ENCODE data around the gene ADRA2C. TPM values are rescaled to one million over a fixed set of nuclear protein-coding genes. Genes with fewer than 3 reads are reported as not detected.

ADRA2C gene
- total RNA-seq, 1 experiment from 2014 or later: 8.6 TPM

GRCh38 chr4:3808597-3808996 is 42.4 kb downstream of the ADRA2C start:
- Histone ChIP-seq H3K79me2 (ENCODE audit: insufficient read depth, low read length) (no peaks in the 10 kb centered on the region), H3K4me1 (ENCODE audit: insufficient read depth, low read length) (no peaks in the 10 kb centered on the region; the same call in 1 of the 2 replicates), H2BK15ac (ENCODE audit: low read depth, low read length) (no peak overlapping the region), H3K23me2 (ENCODE audit: insufficient read length, low read depth, low read length, poor library complexity, severe bottlenecking) (no peaks in the 10 kb centered on the region), H3K4ac (ENCODE audit: low read depth, low read length) (no peak overlapping the region), H3K14ac (ENCODE audit: insufficient read depth, low read length) (no peak overlapping the region), H3K27ac (ENCODE audit: insufficient read length, low read depth, low read length) (no peak overlapping the region), H3K23ac (ENCODE audit: insufficient read length, low read depth, low read length) (no peak overlapping the region), H2AK5ac (ENCODE audit: insufficient read length, low read length) (no peak overlapping the region), H3K4me2 (ENCODE audit: insufficient read depth, insufficient read length, low read length) (no peak overlapping the region), H3K56ac (ENCODE audit: insufficient read length, low read depth, low read length) (no peak overlapping the region), H4K20me1 (ENCODE audit: control insufficient read depth, insufficient read depth, insufficient read length) (no peaks in the 10 kb centered on the region), H3K9me3 (ENCODE audit: control insufficient read depth, low read depth, low read length) (no peaks in the 10 kb centered on the region), H4K91ac (ENCODE audit: insufficient read length, low read depth, low read length) (no peak overlapping the region), H2BK20ac (ENCODE audit: low read depth, low read length, poor library complexity, severe bottlenecking) (no peak overlapping the region), H3T11ph (ENCODE audit: low read length) (no peak overlapping the region), H2BK120ac (ENCODE audit: low read depth, low read length, poor library complexity, severe bottlenecking) (no peak overlapping the region), H2AFZ (ENCODE audit: low read length) (no peak overlapping the region), H2BK5ac (ENCODE audit: insufficient read length, low read length) (no peak overlapping the region), H3K9ac (ENCODE audit: extremely low read depth, insufficient read length, low read length) (no peak overlapping the region), H3K27me3 (ENCODE audit: insufficient read depth, low read length) (no peaks in the 10 kb centered on the region), H4K5ac (ENCODE audit: insufficient read length, low read depth, low read length) (no peak overlapping the region), H2BK12ac (ENCODE audit: insufficient read length, low read depth, low read length) (no peak overlapping the region), H3K18ac (ENCODE audit: insufficient read length, low read depth, low read length) (no peak overlapping the region), H4K8ac (replicated peaks; ENCODE audit: insufficient read length, low read depth, low read length) (no peak overlapping the region), H3K79me1 (ENCODE audit: insufficient read depth, low read depth, low read length, poor library complexity, severe bottlenecking) (no peaks in the 10 kb centered on the region)
- H3K27ac Mint-ChIP-seq: peak overlapping the region in 1 of 3 experiments; percentile 27; a peak in 3 of 7 replicates
- no peak overlapping the region for H3K4me3 Mint-ChIP-seq
- TF ChIP-seq, protein P1, sequence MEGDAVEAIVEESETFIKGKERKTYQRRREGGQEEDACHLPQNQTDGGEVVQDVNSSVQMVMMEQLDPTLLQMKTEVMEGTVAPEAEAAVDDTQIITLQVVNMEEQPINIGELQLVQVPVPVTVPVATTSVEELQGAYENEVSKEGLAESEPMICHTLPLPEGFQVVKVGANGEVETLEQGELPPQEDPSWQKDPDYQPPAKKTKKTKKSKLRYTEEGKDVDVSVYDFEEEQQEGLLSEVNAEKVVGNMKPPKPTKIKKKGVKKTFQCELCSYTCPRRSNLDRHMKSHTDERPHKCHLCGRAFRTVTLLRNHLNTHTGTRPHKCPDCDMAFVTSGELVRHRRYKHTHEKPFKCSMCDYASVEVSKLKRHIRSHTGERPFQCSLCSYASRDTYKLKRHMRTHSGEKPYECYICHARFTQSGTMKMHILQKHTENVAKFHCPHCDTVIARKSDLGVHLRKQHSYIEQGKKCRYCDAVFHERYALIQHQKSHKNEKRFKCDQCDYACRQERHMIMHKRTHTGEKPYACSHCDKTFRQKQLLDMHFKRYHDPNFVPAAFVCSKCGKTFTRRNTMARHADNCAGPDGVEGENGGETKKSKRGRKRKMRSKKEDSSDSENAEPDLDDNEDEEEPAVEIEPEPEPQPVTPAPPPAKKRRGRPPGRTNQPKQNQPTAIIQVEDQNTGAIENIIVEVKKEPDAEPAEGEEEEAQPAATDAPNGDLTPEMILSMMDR (conservative IDR thresholded peaks at IDR 0.05): no peak
- peaks cover 24 to 44% of the 10 kb centered on the region in 2 experiments for H3K4me1 Mint-ChIP-seq
- no CpG with 5 or more reads among the region's 5 CpGs for WGBS (ENCODE audit: extremely low coverage, insufficient read length, low lambda C conversion rate)
- DNase-seq: no peak
- peaks cover 30% of the 10 kb centered on the region for H3K27me3 Mint-ChIP-seq (ENCODE audit: low read depth)
- H3K9me3 Mint-ChIP-seq: peaks cover 3 to 4% of the 10 kb centered on the region in 2 experiments
- no peaks in the 10 kb centered on the region; a peak in 1 of 7 replicates for H3K36me3 Mint-ChIP-seq (ENCODE audit: insufficient read depth in 1 of 3, low read depth in 3 of 3)

Measured in H9 (cell line).